DMS153 (cell line): Measurements from ENCODE around the gene RGS8.

Experiments
- DNase-seq: peaks from one replicate; lab custom pipeline; 2025; lab: John Stamatoyannopoulos, UW

The RGS8 gene

DNA sequence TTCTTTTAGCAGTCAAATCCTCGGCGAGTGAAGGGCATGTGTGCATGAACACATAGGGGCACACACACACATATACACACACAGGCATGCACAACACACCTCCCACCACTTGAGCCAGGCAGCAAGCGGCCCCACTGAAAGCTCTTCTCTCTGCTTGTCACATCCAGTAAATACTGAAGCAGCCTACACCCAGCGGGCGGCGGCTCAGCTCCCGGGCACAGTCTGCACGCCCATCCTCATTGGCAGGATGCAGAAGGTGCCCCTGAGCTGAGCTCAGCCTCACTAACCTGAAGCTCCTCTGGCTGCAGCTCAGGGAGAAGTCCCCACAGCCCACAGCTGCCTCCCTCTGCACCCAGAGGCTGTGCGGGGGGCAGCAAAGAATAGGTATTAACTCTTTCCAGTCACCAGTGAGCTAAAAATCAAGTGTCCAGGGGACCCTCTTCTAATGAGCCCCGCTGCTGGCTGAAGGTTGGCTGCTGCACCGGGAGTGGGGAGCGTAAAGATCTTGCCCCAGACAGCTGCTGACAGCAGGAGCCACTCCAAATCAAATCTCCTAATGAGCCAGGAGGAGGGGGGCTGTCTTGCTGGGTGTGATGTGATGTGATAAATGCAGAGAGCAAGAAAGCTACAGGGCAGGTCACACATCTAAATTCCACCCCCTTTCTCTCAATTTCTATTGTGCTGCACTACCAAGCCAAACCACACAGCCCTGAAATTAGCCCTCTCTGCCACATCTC, 12.5 kb downstream of the RGS8 start:
- DNase-seq, result peak; percentile 72

DNA sequence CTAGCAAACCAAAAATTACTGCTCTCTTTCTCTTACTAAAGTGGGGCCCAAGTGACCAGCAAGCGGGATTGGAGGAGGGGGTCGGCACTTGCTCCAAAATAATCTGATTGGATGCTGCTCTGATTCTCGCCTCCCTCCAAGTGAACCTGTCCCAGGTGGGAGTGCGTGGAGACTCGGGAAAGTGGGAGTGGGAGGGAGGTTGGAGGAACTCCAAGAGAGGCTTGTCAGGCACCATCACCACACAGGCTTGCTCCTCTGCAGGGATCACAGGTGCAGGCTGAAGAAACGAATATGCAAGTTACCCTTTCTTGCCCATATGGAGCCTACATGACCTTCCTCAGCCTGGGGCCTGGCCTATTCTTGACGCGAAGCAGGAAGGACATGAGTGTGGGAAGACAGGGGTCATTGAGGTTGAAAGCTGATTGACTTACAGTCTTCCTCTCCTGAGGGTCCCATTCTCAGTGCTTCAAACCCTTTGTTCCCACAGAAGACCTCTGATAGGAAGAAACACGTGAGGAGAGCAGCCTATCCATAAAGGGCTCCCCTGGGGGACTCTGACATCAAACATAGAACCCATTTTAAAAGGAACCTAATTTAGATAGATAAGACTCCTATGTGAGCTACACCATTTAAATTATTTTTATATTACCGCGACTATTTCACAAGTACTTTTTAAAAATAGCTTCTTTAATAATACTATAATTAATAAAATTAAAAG, 14.2 kb downstream of the RGS8 start:
- no peak for DNase-seq

DNA sequence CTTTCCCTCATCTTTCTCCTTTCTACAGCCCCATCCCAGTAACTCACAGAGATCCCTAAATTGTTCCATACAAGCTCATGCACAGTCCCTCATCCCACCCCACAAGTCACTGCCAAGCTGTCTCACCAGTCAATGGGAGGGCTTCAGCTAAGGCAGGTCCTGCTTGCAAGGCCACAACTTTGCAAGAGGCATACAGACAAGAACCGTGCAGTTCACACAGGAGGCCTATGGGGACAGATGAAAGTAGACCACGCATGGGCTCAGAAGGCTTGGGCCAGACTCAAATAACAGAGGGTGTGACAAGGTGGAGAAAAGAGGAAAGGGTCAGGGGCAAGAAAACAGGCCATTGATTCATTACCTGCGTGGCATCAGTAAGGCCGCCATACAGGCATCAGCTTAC, 15.1 kb downstream of the RGS8 start:
- DNase-seq, result no peak

DNA sequence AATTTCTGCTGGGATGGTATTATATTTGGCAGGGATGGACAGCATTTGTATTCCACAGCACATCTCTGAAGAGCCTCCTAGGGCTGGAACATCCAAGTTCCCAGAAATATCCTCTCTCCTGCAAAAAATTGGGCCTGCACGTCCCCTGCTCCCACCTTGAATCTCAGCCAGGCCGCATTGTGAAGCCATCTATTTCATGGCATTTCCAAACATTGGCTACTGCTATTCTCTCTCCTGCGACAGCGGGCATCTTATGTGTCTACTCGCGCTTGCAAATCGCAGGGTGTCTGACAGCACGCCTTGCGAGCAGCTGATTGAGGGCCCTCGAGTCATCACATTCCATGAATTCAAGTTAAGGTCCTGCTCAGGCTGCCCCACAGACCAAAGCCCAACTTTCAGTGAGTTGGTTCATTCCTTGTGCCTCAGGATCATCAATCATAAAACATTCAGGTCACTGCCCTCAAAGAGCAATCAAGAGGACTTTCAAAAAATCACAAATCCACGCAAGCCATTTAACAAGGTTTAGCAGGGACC, 15.8 kb downstream of the RGS8 start:
- no peak for DNase-seq

DNA sequence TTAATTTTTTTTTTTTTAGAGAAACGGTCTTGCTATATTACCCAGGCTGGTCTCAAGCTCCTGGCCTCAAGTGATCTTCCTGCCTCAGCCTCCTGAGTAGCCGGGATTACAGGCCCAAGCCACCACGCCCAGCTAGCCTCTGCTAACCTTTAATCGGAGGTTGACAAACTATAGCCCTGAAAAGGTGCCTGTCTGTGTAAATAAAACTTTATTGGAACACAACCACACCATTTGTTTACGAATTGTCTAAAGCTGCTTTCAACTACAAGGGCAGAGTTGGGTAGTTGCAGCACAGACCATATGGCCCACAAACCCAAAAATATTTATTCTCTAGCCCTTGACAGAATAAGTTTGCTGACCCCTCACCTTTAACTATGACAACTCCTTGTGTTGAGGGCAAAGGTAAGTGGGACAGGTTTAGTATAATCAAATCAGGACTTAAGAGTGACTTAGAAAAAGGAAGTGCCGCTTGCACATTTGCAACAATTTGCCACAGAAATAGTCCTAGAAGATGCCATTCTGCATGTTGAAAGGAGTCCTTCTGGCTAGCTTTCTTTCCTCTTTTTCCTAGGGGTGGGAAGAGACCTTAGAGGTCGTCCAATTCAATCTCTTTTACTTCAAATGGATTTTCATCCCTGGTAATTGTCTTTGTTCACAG, 16.4 kb downstream of the RGS8 start:
- no peak for DNase-seq

DNA sequence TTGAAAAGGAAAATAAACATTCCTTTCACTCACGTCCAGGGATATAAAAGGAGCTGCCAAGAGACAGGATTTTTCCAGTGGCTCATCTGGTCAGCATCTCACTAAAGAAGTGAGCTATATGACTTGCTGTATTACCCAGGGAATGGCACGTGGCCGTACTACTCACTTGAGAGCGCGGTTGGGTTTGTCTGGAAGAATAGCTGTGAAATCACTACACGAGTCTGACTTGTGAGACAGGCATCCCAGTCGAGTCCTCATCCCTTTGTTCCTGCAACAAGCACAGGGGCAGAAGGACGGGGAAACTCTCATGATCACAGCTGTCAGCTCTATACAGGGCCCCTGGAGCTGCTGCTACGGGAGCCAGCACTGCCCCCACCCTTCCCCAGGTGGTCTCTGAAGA, 17.7 kb downstream of the RGS8 start:
- no peak for DNase-seq

DNA sequence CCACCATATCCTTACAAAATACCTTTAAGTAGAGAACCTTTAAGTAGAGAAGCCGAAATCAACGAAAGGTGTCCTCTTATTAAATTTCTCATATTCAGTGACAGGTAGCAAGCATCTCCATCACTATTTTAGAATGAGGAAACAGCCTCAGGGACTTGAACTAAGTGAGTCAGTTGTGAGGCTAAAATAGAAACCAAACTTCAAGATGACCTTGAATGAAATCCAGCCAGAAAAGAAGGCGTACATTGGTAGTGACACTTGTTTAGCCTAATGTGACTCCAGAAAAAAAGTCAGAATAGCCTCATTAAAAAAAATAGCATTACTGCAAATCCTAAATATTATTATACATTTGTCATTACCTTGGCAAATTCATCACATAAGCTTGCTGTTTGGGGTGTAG, 20.1 kb downstream of the RGS8 start:
- no peak for DNase-seq

DNA sequence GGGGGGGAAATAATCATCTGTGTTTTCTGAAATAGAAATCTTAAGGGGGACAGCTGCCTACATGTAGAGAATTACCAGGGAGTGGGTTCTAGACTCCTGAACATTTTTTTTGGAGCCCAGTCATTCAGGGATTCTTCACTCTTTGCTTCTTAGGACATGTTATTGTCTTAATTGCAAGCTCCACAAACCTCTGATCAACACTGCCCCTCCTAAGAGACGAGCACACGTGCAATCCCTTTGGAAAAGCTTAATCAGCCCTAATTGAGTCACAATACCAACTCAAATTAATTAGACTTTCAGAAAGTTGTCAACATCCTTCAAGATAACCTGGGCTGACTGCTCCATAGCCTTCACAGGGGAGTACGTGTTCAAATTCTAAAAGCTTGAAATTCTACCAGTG, 21.4 kb downstream of the RGS8 start:
- no peak for DNase-seq

DNA sequence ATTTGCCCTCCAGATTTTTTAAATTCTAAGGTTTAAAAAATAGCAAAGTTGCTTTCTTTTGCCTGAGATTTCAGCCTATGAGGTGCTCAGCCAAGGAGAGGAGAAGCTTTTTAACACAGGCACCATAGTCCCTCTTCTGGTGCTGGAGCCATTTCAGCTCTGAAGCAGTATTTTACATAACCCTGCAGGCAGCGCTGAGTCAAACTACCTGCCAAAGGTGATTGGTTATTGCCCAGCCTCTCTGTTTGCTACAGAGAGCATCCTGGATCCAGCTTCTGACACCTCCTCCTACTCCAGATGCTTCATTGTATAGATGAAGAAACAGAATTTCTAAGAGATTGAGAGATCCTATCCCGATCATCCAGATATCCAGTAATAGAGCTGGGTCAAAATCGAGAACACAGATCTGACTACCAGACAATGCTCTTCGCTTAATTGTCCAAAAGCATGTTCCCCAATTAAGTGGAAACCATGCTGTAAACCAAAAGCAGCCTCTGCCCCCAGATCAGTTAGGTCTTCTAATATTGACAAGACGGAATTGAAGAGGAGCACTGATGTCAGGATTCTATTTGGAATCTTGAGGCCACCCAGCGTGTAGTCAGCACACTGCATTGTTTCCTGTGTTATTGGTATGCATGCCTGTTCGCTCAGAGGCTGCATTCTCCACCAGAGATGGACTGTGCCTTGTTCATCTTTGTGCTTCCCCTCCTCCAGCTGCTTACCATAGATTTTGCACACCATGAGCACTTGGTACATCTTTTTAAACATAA, 22.1 kb downstream of the RGS8 start:
- peak; percentile 70 for DNase-seq

DNA sequence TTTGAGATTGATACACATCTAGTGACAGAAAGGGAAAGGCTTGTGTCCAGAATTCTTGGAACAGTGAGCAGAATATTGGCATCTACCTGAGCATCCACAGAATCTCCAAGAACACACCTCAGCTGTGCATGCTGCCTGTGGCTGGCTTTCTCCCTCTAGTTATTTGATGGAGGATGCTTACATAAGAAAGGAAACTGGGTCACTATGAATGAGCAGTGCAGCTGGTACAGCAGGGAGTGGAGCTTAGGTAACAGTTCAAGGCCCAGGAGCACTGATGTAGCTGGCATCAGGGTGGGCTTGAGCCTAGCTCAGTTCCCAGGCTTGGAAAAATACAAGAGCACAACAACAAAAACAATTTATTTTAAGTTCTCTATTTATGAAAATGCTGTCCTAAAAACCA, 26.3 kb downstream of the RGS8 start:
- DNase-seq, result no peak

DNA sequence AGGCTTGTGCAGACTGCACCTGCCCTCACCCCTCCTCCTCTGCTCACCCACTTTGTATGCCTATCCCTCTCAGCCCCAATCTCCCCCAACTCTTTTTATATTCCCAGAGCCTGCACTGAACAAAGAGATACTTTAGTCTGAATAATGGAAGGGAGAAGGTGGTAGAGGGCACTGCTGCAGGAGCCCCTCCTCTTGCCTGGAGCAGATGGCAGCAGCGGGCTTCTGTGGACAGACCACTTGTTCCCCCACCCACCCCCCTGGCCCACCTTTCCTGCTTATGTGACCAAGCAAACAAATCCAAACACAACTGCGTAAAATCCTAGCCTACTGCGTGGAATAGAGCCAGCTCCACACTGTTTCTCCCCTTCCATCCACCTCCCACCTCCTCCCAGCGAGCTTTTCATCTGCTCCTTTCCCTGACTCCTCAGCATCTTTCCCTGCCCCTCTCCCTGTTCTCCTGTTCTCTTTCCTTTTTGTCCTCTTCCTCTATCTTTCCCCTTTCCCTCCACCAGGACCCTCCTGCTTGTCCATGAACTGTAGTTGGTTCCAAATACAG, 27.5 kb downstream of the RGS8 start:
- DNase-seq, result no peak

DNA sequence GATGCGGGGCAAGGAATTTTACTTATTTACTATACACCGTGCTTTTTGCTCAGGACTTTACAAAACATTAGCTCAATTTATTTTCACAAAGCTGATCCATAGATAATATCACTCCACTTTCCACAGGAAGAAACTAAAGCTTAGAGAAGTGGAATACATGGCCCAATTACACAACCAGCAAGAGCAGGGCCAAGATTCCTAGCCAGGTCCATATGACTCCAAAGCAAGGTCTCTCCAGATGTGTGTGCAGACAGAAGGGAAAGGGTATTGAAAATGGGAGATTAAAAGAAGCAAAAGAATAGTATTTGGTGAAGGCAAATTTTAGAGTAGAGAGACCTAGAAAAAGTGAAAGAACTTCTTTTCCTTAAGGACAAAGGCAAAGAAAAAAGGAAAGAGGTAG, 30.4 kb downstream of the RGS8 start:
- DNase-seq, result no peak

DNA sequence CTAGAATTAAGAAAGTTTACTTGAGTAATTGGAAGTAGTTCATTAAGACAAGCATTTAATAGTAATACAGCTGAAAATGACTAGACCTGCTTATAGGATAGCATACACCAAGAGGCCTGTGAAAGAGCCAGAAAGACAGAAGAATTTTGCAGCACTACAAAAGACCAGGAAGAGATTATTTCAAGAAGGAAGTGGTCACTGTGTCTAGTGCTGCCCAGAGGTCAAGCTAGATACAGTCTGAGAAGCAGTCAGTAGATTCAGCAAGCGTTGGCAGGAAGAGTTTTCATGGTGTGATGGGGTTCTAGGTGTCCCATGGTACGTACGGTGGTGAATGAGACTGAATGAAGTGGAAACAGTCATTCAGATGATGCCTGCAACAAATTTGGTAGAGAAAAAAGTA, 31.5 kb downstream of the RGS8 start:
- DNase-seq, result no peak

DNA sequence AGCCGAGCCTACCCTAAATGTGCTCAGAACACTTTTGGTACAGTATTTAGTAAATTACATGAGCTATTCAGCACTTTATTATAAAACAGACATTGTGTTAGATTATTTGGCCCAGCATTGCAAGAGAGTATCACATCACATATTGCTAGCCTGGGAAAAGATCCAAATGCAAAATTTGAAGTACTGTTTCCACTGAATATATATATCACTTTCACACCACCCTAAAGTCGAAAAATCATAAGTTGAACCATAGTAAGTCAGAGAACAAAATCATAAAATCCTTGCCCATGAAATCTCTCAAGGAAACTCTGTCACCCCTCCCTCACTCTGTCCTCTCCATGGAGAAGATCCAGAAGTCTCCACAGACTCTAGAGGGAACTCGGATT, 33.1 kb downstream of the RGS8 start:
- DNase-seq, result no peak

DNA sequence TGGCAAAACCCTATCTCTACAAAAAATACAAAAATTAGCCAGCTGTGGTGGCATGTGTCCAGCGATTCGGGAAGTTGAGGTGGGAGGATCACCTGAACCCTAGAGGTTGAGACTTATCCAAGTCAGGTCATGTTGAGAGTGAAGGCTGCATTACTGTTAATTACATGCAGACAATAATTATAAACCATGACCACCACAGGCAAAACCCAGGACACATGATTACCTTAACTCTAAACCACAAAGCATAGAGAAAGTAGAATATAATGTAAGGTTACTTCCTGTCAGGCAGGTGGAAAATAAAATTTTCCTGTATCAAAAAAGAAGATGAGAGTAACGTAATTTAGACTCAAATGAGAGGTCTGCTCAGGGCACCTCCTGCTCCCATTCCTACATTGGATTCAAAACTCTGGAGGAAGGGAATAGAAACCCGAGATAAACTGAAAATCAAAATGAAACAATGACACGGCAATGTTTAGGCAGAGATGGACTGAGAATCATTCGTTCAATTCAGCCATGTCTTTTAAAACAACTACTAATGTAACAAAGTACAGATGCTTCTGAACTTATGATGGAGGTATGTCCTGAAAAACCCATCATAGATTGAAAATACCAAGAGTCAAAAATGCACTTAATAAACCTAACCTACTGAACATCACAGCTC, 33.6 kb downstream of the RGS8 start:
- DNase-seq, result no peak

DNA sequence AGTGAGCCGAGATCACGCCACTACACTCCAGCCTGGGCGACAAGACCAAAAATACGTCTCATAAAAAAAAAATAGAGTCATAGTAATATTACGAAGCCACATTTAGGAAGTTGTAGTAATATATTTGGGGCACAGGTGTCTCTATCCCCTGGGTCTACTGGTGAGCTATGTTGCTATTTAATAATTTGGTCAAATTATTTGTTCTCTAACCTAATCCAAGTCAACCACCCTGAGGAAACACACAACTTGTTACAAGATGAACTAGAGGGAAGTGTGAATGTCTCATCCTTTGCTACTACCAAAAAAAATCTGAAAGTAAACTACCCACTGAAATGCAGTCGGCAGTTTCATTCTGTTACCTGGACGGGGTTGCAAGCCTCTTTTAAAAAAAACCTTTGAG, 35.3 kb downstream of the RGS8 start:
- no peak for DNase-seq

DNA sequence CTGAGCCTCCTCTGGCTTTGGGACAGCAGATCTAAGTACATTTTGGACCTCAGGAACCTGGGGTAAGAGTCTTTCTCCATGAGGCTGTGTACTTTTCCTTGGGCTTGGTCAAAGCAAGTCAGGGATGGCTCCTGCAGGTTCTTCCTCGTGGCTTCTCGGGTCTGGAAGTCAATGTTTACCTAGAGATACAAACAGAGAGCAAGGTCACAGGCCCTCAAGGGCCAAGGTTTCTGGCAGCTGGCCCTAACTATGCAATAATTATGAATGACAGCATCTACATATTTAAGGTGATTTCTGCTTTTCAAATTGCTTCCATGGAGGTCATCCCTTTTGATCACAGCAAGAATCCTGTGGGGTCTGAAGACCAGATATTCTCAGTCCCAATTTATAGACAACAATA, 37.6 kb downstream of the RGS8 start:
- DNase-seq, result no peak

DNA sequence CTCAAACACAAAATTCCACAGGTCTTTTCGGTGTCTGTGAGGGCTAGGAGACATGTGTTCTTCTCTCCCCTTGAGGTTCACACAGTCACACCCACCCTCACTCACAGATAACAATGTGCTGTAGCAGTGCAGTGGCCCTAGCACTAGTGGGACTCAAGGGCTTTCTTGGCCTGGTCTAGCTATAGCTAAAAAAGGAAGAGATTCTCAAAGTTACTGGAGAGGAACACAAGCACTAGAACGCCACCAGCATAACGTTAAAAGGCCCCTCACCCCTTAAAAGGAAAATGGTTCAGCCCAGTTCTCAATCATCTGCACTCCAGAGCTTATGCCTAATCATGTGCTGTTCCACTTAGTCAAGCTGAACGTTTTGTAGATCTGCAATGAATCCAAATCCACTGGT, 39.5 kb downstream of the RGS8 start:
- DNase-seq, result no peak

DNA sequence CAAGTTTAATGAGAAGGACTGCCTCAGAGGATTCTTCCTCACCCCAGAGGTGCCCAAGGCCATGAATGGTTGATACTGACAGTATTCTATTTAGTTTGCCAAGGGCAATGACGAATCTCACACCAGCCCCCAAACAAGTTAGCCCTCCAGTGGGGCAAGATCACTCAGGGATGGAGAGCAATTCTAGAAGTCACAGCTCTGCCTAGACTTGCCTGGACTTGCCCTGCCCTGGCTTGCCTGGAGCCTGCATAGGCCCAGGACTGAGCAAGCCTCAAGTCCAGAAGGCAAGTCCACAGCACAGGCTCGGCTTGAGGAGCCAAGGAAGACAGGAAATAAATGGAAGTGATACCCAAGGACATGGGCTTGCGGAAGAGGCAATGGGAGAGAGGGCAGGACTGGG, 40.7 kb downstream of the RGS8 start:
- peak; percentile 47 for DNase-seq

DNA sequence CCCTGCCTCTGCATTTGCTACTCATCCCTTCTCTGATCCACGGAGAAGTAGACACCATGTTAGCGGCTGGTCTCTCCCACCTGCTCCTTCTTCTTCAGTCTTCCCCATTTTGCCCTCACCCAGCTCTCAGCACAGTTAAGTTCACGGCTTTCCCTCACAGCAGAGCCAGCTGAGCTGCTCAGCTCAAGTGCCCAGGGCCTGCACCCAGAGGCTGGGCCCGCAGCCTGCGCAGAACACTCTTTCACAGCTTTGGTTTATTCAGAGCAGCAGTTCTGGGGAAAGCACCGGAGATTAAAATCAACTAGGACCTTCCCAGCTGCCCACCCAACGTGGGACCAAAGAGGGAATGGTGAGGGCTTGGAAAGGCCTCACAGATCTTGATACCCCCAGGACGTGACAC, 41.9 kb downstream of the RGS8 start:
- DNase-seq, result no peak

DNA sequence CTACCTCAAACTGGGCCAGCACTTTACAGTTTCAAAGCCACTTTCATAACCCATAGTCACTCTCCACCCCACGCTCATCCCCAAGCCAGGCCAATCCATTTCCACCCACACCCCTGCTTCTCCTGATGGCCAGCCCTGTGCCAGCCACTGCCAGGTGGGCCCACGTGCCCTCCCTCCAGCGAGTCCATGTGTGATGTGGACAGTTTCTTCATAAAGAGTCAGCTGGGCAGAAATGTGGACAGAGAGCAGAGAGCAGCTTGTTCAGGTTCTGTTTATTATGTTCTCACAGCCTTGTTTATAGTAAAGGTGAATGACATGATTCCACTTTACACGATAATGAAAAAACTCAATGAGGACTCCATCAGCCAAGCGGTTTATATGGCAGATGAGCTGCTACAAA, 42.8 kb downstream of the RGS8 start:
- DNase-seq, result peak; percentile 74

DNA sequence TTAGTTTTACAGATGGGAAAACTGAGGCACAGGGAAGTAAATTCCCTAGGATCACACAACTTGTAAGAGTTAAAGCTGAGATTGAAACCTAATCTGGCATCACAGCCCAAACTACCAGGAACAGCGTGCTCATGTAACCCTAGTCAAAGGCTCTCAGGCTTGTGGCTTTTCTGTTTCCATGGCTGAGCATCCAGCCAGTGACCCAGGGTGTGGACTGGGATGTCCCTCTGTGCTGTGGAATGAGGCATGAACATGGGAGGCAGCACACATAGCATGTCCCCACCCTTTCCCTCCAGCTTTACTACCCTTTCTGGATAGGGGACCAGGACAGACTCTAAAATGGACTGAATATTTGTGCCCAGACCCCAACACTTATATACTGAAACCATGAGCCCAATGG, 45.1 kb downstream of the RGS8 start:
- no peak for DNase-seq
